ENCODE data around the gene SLC30A10. TPM values are rescaled to one million over a fixed set of nuclear protein-coding genes. Genes with fewer than 3 reads are reported as not detected.
"Not testable (repeated sequence)": the region's sequence is repeated elsewhere in the genome, so short reads cannot be mapped to it uniquely, and the experiment has no call there.

The SLC30A10 gene
- total RNA-seq, 1 donor from 2014 or later: 0.12 TPM

GRCh38 chr1:219897914-219898313 is 30.4 kb downstream of the SLC30A10 start:
- TF ChIP-seq, protein P1, sequence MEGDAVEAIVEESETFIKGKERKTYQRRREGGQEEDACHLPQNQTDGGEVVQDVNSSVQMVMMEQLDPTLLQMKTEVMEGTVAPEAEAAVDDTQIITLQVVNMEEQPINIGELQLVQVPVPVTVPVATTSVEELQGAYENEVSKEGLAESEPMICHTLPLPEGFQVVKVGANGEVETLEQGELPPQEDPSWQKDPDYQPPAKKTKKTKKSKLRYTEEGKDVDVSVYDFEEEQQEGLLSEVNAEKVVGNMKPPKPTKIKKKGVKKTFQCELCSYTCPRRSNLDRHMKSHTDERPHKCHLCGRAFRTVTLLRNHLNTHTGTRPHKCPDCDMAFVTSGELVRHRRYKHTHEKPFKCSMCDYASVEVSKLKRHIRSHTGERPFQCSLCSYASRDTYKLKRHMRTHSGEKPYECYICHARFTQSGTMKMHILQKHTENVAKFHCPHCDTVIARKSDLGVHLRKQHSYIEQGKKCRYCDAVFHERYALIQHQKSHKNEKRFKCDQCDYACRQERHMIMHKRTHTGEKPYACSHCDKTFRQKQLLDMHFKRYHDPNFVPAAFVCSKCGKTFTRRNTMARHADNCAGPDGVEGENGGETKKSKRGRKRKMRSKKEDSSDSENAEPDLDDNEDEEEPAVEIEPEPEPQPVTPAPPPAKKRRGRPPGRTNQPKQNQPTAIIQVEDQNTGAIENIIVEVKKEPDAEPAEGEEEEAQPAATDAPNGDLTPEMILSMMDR (conservative IDR thresholded peaks at IDR 0.05; ENCODE audit: low read depth, low read length): no peak
- no peak for DNase-seq (ENCODE audit: low read depth)
- no peak overlapping the region for H3K4me3 ChIP-seq (ENCODE audit: low read depth, low read length)

DNA sequence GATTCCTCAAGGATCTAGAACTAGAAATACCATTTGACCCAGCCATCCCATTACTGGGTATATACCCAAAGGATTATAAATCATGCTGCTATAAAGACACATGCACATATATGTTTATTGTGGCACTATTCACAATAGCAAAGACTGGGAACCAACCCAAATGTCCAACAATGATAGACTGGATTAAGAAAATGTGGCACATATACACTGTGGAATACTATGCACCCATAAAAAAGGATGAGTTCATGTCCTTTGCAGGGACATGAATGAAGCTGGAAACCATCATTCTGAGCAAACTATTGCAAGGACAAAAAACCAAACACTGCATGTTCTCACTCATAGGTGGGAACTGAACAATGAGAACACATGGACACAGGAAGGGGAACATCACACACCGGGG is 36.1 kb downstream of the SLC30A10 start:
- not testable (repeated sequence) for H3K4me3 ChIP-seq (ENCODE audit: low read depth, low read length); DNase-seq (ENCODE audit: low read depth)

- H3K4me3 ChIP-seq (ENCODE audit: low read depth, low read length); DNase-seq (ENCODE audit: low read depth): not testable (repeated sequence)
Measured at GRCh38 chr1:219891846-219892245, 36.5 kb downstream of the SLC30A10 start.

GRCh38 chr1:219888667-219889066 is 39.7 kb downstream of the SLC30A10 start:
- DNase-seq (ENCODE audit: low read depth); H3K4me3 ChIP-seq (ENCODE audit: low read depth, low read length): not testable (repeated sequence)

DNA sequence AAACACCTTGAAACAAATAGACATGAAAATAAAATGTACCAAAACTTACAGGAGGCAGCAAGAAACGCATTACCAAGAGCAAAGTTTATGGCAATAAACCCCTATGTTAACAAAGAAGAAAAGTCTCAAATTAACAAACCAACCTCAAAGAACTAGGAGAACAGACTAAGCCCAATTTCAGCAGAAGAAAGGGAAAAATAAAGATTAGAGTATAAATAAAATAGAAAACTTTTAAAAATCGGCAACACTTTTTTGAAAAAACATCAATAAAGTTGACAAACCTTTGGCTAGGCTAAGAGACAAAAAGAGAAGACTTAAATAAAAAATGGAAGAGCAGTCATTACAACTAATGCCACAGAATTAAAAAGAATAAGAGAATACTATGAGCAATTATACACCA is 42.7 kb downstream of the SLC30A10 start:
- TF ChIP-seq, protein P1 (conservative IDR thresholded peaks at IDR 0.05; ENCODE audit: low read depth, low read length): no peak
- H3K4me3 ChIP-seq (ENCODE audit: low read depth, low read length): no peak overlapping the region
- DNase-seq (ENCODE audit: low read depth): no peak

DNA sequence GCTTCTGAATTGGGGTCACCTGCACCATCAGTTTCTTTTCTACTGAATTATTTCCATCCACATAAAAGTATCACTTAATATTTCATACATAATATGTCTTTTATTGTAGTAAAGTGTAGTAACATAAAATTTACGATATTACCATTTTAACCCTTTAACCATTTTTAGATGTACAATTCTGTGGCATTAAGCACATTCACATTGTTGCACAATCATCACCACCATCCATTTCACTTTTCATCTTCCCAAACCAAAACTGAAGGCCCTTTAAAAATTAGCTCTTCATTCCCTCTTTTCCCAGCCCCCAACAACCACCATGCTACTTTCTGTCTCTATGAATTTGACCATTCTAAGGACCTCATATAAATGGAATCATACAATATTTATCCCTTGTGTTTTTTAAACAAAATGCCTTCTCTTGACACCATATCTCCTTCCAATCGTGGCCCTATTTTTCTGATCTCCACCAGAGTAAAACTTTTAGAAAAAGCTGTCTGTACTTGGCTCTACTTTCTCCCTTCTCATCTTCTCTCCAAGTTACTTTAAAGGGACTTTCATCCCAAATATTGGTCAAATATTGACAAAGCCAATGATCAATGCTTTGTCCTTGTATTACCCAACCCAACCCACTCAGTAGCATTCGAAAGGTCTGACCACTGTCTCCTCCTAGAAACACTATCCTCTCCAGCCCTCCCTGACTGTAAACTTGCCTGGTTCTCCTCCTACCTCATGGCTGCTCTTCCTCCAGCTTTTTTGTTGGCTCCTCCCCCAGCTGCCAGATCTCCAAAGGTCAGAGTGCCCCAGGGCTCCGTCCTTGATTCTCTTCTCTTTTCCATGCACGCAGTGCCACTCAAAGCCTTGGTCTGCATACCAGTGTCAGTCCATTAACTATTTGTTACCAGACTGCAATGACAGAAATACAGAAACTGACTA is 44.7 kb downstream of the SLC30A10 start:
- DNase-seq (ENCODE audit: low read depth): no peak
- H3K4me3 ChIP-seq (ENCODE audit: low read depth, low read length): no peak overlapping the region
- TF ChIP-seq, protein P1 (conservative IDR thresholded peaks at IDR 0.05; ENCODE audit: low read depth, low read length): no peak

DNA sequence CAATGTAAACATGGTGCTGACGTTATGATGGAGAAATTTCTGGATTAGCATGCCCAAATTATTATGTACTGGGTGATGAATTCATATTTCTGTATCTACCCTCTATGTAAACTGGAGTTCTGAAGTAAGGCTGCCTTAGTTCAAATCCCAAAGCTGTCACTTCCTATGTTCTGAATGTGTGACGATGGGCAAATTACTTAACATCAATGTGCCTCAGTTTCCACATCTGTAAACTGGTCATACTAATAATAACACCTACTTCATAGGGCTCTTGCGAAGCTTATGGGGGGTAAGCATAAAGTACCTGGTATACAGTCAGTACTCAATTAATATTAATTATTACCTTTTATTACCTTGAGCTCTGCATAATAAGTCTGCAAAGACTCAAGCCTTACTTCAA is 45.6 kb downstream of the SLC30A10 start:
- TF ChIP-seq, protein P1 (conservative IDR thresholded peaks at IDR 0.05; ENCODE audit: low read depth, low read length): no peak
- H3K4me3 ChIP-seq (ENCODE audit: low read depth, low read length): no peak overlapping the region
- DNase-seq (ENCODE audit: low read depth): no peak

DNA sequence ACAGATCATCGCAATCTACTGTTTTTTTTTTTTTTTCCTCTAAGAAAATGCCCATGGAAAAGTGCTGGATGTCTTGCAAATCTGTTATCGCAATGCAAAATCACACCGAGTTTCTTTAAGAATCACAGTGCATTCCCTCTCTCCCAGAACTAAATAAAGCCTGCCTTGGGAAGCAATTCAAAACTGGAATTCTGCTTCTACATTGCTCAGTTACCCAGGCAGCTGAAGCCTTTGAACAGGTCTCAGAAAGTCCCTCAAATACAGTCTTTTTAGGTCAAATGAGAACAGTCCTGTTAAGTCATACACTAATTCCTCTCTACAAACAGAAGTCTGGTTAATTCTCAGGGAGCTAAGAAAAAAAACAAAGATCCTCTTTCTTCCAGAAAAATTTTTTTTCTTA is 46.3 kb downstream of the SLC30A10 start:
- TF ChIP-seq, protein P1 (conservative IDR thresholded peaks at IDR 0.05; ENCODE audit: low read depth, low read length): no peak
- no peak for DNase-seq (ENCODE audit: low read depth)
- H3K4me3 ChIP-seq (ENCODE audit: low read depth, low read length): no peak overlapping the region

All from epithelial cell of proximal tubule (primary cell).